Activated CD4-positive, alpha-beta T cell treated with anti-CD3 and anti-CD28 coated beads, Interleukin-2, amount 50 U/mL, for 1 hour (primary cell): Measurements from ENCODE around the gene BORCS8.
"Not testable (repeated sequence)": the region's sequence is repeated elsewhere in the genome, so short reads cannot be mapped to it uniquely, and the experiment has no call there.

Experiments
- DNase-seq: peaks from one replicate; pipeline ENCODE4 v3.0.0-alpha.2; 2020

Gene BORCS8

DNA sequence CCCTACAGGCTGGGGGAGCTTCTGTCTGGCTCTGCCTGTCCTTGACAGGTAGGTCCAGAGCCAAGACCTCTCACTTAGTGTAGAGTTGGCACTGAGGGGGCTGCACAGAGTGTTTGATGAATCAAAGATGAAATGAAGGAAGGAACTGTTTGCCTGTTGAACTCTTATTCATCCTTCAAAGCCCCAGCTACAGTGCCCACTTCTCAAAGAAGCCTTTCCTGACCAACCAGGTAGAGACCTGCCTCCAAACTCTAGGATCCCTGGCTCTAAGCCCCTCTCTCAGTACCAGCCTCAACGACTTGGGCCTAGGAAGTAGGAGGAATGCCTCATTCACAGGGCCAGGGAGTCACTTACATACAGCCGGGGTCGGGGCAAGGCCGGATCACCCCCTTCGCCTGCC, 44.6 kb downstream of the BORCS8 start:
- no peak for DNase-seq

DNA sequence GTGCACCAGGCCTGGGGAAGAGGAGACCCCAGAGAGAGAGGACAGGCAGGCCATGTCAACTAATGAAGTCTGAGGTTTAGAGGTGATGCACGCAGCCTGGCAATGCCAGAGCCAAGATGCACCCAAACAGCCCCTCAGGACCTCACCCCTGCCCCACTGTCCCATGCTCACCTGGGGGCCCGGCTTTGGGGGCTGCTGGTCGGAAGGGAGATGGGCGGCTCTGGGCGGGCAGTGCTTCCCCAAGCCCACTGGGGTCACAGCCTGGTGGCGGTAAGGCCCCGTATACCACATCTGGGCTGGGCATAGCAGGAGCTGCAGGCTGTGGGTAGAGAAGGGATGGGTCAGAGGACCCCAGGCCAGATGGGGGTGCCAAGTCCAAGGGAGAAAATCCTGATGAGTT, 45.1 kb downstream of the BORCS8 start:
- no peak for DNase-seq

DNA sequence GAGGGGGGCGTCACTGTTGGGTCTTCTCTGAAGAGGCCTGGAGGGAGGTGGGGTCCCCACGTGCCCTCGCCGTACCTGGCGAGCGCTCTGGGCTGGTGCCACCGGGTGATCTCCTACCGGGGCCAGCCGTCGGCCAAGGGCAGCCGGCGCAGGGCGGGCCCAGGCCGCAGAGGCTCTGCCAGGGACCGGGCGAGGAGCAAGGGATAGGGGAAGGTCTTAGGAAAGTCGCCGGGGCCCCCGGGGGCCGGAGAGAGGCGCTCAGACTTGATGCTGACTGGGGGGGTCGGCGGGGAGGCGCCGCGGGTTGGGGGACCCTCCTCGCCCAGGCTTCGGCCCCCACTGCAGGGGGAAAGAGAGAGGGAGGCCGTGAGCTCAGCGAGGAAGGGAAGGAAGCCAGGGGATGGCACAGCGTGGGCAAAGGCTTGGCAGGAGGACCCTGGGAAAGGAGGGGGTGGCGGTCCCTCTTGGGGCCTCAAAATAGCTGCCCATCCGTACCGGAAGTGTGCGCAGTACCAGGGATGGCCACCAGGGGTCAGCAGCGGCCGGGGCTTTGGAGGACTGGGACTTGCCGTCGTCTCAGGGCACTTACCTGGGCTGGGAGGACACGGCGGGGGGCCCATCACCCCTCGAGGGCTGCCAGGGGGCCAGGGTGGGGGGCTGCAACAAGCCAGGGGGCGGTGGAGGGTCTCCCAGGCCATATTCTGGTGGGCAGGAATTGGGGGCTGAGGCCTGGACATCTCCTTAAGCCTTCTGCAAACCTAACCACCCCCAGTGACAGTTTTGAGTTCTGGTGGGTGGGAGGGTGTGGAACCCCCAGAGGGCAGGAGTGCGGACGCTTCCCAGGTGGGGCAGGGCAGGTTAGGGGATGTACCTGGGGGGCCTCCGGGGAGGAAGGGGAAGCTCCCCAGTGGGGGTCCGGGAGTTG, 46.0 kb downstream of the BORCS8 start:
- peak; percentile 85 for DNase-seq

DNA sequence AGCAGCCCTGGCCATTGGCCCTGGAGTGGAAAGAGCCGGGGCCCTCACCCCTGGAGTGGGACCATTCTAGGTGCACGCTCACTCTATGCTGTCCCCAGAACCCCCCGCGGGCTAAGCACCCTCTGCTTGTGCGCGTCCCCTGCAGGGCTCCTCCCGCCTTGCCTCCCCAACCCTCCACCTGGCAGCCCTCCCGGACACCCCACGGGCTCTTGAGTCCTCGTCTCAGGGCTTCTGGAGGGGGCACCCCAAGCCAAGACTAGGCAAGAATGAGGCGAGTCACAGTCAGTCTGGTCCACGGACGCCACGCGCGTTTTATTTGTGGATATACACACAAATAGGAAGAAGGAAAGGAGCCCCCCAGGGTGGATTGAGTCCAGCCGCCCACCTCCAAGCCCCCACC, 46.7 kb downstream of the BORCS8 start:
- no peak for DNase-seq

DNA sequence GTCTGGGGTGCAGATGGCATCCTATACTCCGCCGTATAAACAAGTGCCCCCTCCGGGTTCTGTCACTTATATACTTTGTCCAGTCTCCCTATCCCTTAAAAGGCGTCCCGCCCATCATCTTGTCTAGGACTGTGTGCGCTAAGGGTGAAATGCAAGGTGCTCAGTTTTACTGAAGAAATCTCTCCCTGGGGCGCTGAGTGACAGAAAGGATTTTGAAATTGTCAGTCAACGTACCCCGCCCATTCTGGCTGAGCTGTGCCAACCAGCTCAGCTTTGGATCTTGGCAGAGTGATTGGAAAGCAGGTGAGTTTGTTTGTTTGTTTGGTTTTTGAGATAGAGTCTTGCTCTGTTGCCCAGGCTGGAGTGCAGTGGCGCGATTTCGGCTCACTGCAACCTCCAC, 49.6 kb downstream of the BORCS8 start:
- DNase-seq = no peak

DNA sequence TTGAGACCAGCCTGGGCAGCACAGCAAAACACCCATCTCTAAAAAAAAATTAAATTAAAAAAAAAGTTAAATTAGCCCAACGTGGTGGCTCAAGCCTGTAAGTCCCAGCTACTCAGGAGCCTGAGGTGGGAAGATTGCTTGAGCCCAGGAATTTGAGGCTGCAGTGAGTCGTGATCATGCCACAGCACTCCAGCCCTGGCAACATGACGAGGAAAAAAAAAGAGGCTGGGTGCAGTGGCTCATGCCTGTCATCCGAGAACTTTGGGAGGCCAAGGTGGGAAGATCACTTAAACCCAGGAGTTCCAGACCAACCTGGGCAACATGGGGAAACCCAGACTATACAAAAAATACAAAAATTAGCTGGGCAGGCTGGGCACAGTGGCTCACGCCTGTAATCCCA, 51.5 kb downstream of the BORCS8 start:
- no peak for DNase-seq

DNA sequence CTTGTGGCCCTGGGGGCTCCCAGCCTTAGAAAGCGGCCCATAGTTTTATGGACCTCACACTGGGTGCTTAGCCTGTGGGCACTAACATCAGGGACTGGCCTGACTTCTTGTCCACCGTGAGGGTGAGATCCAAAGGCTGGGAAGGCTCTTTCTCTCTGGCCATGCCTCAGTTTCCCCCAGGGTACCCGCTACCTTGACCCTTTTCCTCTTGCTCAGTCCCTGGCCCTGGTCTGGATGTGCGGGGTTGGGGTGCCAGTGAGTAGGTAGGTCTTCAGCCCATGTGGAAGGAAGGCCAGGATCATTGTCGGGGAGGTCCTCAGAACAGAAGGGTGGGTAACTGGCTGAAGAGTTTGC, 52.1 kb downstream of the BORCS8 start:
- DNase-seq = no peak

DNA sequence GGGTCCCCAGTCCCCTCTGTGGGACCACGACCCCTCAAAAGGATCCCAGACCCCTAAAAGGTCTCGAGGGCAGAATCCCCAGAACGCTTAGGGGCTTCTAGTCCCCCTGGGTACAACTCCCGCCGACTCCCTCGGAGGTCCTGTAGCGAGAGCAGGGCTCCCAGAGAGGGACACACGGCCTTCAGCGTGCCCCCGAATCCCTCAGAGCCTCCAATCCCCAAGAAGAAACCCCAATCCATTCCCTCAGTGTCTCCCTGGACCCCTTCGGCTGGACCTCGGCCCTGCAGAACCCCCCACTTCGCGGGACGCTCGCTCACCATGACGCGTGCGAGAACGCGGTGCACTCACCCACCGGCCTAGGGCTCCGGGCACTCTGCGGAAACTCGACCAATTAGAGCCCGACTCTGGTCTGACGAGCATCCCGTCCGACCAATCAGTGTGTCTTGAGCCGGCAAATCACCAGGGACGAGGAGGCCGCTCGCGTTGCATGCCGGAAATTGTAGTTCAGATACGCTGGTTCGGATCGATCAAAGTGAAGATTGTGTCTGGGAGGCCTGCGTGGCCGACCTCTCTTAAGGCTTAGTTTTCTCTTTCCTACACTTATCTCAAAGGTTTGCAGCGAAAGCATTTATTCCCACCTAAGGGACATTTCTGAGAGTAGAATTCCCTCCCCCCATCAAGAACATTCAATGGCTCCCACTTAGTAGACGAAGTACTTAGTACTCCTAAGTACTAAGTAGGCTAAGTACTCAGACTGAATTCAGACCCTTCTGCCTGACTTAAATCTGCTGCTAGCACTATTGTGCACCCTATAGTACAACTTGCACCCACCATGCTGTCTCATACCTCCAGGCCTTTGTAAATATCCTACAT, 53.6 kb downstream of the BORCS8 start, which contains the start of gene TMEM161A:
TSS of gene TMEM161A (minus strand) at position 370 of the 873 bp plus-strand sequence. CDS start at position 320, 50 bp downstream.
- peak; percentile 93 for DNase-seq

DNA sequence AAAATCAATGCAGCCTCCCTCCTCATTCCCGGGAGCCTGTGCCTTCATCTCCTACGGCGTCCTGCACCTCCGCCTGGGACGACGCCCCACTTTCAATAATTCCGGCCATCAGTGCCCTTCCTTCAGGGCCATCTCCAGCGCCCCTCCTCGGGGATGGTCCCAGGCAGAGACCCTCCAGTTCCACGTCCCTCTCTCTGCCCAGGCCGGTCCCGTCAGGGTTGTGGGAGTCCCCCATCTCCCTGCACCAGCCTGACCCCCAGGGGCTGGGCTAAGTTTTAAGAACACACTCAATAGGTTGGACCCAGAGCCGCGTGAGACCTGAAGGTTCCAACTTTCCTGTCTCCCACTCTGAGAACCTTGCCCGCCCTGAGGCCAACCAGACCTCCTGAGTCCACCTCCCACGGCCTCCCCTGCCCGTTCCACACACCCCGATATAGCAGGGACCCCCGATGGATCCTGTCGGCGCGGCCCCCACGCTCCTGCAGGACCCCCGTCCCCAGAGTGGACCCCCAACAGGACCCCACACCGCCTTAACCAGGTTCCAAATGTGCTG, 54.3 kb downstream of the BORCS8 start:
- no peak for DNase-seq

DNA sequence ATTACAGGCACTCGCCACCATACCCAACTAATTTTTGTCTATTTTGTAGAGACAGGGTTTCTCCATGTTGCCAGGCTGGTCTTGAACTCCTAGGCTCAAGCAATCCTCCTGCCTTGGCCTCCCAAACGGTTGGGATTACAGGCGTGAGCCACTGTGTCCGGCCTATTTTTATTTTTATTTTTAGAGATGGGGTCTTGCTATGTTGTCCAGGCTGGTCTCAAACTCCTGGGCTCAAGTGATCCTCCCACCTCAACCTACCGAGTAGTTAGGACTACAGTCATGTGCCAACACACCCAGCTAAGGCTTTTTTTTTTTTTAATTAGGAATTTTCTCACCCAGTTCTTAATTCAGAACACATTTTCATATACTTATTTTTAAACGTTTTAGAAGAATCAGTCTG, 56.2 kb downstream of the BORCS8 start:
- not testable (repeated sequence) for DNase-seq

DNA sequence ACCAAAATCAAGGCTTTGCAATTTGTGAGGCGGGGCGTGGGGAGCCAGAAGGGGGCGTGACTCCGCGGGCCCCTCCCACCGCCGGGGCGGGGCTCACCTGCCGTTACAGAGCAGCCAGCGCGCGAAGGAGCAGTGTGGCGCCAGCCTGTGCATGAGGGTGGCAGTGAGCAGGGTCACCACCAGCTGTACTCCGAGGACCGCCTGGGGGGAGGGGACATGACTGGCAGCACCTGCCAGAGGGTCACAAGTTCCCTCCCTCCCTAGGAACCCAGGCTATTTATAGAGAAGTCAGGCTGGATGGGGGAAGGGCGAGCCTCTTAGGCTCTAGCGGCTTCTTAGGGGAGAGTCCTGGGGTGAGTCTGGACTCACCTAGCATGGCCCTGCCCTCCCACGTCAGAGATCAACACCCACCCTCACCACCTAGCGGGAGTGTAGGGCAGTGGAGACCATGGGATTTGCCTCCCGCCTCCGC, 57.2 kb downstream of the BORCS8 start:
- DNase-seq = peak; percentile 40

DNA sequence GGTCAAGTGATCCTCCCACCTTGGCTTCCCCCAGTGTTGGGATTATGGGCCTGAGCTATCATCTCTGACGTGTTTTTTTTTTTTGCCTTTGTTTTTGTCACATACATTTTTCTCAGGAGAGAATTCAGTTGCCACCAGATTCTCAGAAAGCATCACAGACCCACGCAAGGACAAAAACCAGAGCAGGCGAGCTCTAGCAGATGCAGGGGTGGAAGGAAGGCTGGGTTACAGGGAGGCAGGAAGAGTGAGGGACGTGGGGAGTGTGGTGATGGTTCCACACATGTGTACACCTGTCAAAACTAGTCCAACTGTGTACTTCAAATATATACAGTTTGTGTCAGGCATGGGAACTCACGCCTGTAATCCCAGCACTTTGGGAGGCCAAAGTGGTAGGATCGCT, 58.0 kb downstream of the BORCS8 start:
- no peak for DNase-seq

DNA sequence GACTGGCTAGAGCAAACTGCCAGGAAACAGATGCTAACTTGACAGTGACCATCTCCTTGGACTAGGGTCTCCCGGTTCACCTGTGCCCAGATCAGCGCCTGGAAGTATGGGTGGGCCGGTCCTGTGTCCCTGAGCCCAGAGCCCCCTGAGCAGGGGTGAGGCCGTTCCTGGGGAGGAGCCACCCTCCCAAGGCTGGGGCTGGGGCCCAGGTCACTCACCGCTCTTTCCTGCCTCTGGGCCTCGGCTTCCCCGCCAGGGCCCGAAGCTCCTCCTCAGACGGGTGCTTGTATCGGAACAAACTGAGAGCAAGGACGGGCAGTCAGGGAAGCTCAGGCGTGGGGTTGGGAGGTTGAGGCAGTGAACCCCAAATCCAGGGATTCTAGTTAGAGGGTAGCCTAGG, 59.0 kb downstream of the BORCS8 start:
- no peak for DNase-seq

DNA sequence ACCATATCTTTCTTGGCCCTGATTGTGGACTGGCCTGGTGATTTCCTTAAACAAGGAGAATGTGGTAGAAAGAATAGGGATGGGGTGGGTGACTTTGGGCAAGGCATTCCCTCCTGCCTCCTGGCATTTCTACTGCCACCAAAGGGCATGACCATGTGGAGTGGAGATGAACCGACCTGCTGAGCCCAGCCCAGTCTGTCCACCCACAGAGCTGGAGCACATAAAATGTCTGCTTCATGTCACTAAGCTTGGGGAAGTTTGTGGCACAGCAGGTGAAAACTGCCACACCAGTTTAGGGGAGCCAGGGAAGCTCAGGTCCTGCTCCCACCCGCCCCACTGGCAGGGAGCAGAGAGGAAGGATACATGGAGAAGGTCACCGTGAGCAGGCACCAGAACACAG, 60.0 kb downstream of the BORCS8 start:
- DNase-seq = no peak
